Activated effector memory CD4-positive, alpha-beta T cell treated with Interleukin-2 at 50 U/mL for 16 hours (primary cell): ENCODE results near the gene ZMYND12.
"Not testable (repeated sequence)": the region's sequence is repeated elsewhere in the genome, so short reads cannot be mapped to it uniquely, and the experiment has no call there.

Experiments used
- DNase-seq: peaks from one replicate; pipeline ENCODE4 v3.0.0-alpha.2; 2020

Gene ZMYND12

GRCh38 chr1:42456010-42456753 is at the start of gene ZMYND12, which contains the start of gene PPCS:
Gene ZMYND12 (minus strand): TSS chr1:42456022. CDS start chr1:42455997, 25 bp downstream.
Gene PPCS (plus strand): TSS chr1:42456543. CDS start chr1:42456566, 23 bp downstream.
- DNase-seq = peak; percentile 88

GRCh38 chr1:42504535-42505128 is 48.8 kb upstream of the ZMYND12 start:
- no peak for DNase-seq

GRCh38 chr1:42502031-42502430 is 46.2 kb upstream of the ZMYND12 start:
- not testable (repeated sequence) for DNase-seq

- DNase-seq = no peak
Measured at GRCh38 chr1:42490237-42490636, 34.4 kb upstream of the ZMYND12 start.

GRCh38 chr1:42484382-42484781 is 28.6 kb upstream of the ZMYND12 start:
- no peak for DNase-seq

GRCh38 chr1:42482635-42483153 is 26.9 kb upstream of the ZMYND12 start:
- DNase-seq = no peak

- no peak for DNase-seq
Measured at GRCh38 chr1:42480921-42481320, 25.1 kb upstream of the ZMYND12 start.

GRCh38 chr1:42479621-42480020 is 23.8 kb upstream of the ZMYND12 start:
- DNase-seq = no peak

GRCh38 chr1:42477775-42478174 is 22.0 kb upstream of the ZMYND12 start:
- DNase-seq = no peak

GRCh38 chr1:42477354-42477753 is 21.5 kb upstream of the ZMYND12 start:
- not testable (repeated sequence) for DNase-seq

GRCh38 chr1:42476605-42477004 is 20.8 kb upstream of the ZMYND12 start:
- no peak for DNase-seq

- DNase-seq = no peak
Measured at GRCh38 chr1:42469727-42470126, 13.9 kb upstream of the ZMYND12 start.

- no peak for DNase-seq
Measured at GRCh38 chr1:42466030-42466429, 10.2 kb upstream of the ZMYND12 start.

GRCh38 chr1:42463921-42464320 is 8.1 kb upstream of the ZMYND12 start:
- no peak for DNase-seq

GRCh38 chr1:42462828-42463763 is 7.3 kb upstream of the ZMYND12 start, which contains the start of gene CCDC30:
Gene CCDC30 (plus strand): TSS chr1:42463286. CDS start chr1:42480552, 17,266 bp downstream.
- DNase-seq = peak; percentile 93

GRCh38 chr1:42461196-42461595 is 5.4 kb upstream of the ZMYND12 start:
- no peak for DNase-seq

- DNase-seq = peak; percentile 60
Measured at GRCh38 chr1:42456754-42457089, 900 bp upstream of the ZMYND12 start.

GRCh38 chr1:42454403-42454802 is 1.4 kb downstream of the ZMYND12 start:
- no peak for DNase-seq

- no peak for DNase-seq
Measured at GRCh38 chr1:42453386-42453785, 2.4 kb downstream of the ZMYND12 start.

- DNase-seq = no peak
Measured at GRCh38 chr1:42450061-42450460, 5.8 kb downstream of the ZMYND12 start.

- no peak for DNase-seq
Measured at GRCh38 chr1:42449256-42449655, 6.6 kb downstream of the ZMYND12 start.

- no peak for DNase-seq
Measured at GRCh38 chr1:42442662-42443061, 13.2 kb downstream of the ZMYND12 start.

GRCh38 chr1:42439940-42440339 is 15.9 kb downstream of the ZMYND12 start:
- no peak for DNase-seq
